CD4-positive, alpha-beta T cell treated with Interleukin-15 for 1 hour (primary cell): ENCODE data around the gene MAGED2.
"Not testable (repeated sequence)": the region's sequence is repeated elsewhere in the genome, so short reads cannot be mapped to it uniquely, and the experiment has no call there.

Source experiments
- DNase-seq: peaks from one replicate; pipeline ENCODE4 v3.0.0-alpha.2; 2020

The MAGED2 gene

GRCh38 chrX:54807524-54808108 lies at the start of gene MAGED2:
Gene MAGED2, plus strand, starts transcription at chrX:54807745. Its CDS starts 1,587 bp downstream, at chrX:54809332.
- peak; percentile 65 for DNase-seq

- DNase-seq: no peak
Measured at GRCh38 chrX:54758114-54759055, 49.2 kb upstream of the MAGED2 start.

- not testable (repeated sequence) for DNase-seq
Measured at GRCh38 chrX:54774391-54775094, 33.0 kb upstream of the MAGED2 start.

- DNase-seq: no peak
Measured at GRCh38 chrX:54776061-54776460, 31.5 kb upstream of the MAGED2 start.

GRCh38 chrX:54776987-54777672 lies 30.4 kb upstream of the MAGED2 start:
- DNase-seq: no peak

GRCh38 chrX:54785901-54786300 lies 21.6 kb upstream of the MAGED2 start:
- no peak for DNase-seq

- peak; percentile 33 for DNase-seq
Measured at GRCh38 chrX:54786967-54787366, 20.6 kb upstream of the MAGED2 start.

GRCh38 chrX:54788446-54788845 lies 19.1 kb upstream of the MAGED2 start:
- no peak for DNase-seq

- DNase-seq: not testable (repeated sequence)
Measured at GRCh38 chrX:54789405-54789804, 18.1 kb upstream of the MAGED2 start.

- DNase-seq: no peak
Measured at GRCh38 chrX:54794028-54794427, 13.5 kb upstream of the MAGED2 start.

- DNase-seq: no peak
Measured at GRCh38 chrX:54794795-54795194, 12.8 kb upstream of the MAGED2 start.

- no peak for DNase-seq
Measured at GRCh38 chrX:54798137-54798536, 9.4 kb upstream of the MAGED2 start, which contains the start of gene ITIH6. Gene ITIH6, minus strand, starts transcription at chrX:54798255. Its CDS starts 45 bp downstream, at chrX:54798210.

GRCh38 chrX:54799046-54799445 lies 8.5 kb upstream of the MAGED2 start:
- no peak for DNase-seq

GRCh38 chrX:54808109-54808604 lies 612 bp downstream of the MAGED2 start:
- DNase-seq: peak; percentile 28

GRCh38 chrX:54808605-54809483 lies 1.3 kb downstream of the MAGED2 start:
- peak; percentile 96 for DNase-seq

GRCh38 chrX:54810532-54810931 lies 3.0 kb downstream of the MAGED2 start:
- DNase-seq: no peak

- no peak for DNase-seq
Measured at GRCh38 chrX:54811301-54811885, 3.8 kb downstream of the MAGED2 start.

GRCh38 chrX:54812306-54812705 lies 4.8 kb downstream of the MAGED2 start:
- no peak for DNase-seq

GRCh38 chrX:54817220-54817820 lies 9.8 kb downstream of the MAGED2 start:
- no peak for DNase-seq

- no peak for DNase-seq
Measured at GRCh38 chrX:54818221-54818620, 10.7 kb downstream of the MAGED2 start.

GRCh38 chrX:54819201-54819600 lies 11.7 kb downstream of the MAGED2 start:
- no peak for DNase-seq
